Limb (tissue), 2 donors: ENCODE measurements around the gene MEMO1.
"Not testable (repeated sequence)": the region's sequence is repeated elsewhere in the genome, so short reads cannot be mapped to it uniquely, and the experiment has no call there.

Source experiments
- DNase-seq, 2 donors: peaks; one replicate each; pipeline ENCODE4 v3.0.0-alpha.2; 2016; ENCODE audit errors: extremely low spot score in 2 of 2

Gene MEMO1

DNA sequence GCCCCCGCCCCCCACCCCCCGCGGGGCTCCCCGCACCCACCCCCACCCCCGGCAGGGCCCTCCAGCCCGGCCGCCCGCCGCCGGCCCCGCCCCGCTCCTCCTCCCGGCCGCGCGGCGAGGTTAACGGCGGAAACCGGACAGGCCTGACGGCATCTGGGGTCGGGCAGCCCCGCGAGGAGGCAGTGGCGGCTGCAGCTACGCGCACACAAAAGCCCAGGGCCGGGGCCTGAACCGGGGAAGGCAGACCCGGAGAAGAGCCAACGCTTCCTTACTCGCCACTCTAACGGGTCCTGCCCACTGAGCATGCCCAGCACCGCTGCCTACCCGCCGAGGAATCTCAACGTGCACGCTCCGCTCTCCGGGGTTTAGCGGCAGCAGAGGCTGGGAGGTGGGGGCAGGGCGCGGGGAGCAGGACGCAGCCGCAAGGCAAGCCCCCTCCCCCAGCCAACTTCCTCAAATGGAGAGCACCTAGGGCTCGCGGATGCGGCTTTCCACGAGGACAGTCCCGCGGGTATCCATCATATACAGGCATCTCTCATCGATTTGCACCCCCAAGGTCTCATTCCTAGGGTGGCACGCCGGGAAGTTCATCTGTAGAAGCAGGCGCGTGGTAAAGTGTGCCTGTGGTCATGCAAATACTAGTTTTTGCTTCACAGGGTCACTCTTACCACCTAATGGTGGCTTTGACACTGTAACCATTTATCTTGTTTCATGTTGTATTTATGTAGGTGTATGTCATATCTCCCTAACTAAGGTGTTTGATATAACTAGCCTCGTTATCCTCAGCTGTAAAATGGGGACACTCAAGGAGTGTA lies at the start of gene MEMO1:
Gene MEMO1 (minus strand): TSS at position 339 of the 815 bp plus-strand sequence. CDS start 761 bp downstream, outside the sequence.
- peak; percentile 94 to 97 for DNase-seq

DNA sequence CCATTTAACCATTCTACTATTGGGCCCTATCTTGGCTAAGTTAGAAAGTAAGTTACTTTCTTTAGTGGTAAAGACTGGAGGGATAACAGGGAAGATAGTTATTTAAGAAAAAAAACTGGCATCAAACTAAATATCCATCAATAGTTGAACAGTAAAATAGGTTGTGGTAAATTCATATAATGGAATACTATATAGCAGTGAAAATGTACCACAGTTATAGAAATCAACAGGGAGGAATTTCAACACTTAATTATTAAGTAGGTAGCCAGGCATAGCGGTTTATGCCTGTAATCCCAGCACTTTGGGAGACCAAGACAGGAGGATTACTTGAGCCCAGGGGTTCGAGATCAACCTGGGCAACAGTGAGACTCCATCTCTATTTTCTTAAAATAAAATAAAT lies 49.5 kb upstream of the MEMO1 start:
- DNase-seq: no peak

- DNase-seq: no peak
These were observed 47.3 kb upstream of the MEMO1 start for GRCh38 chr2:32058130-32058529.

- DNase-seq: not testable (repeated sequence)
These were observed 43.8 kb upstream of the MEMO1 start for GRCh38 chr2:32054583-32054982.

DNA sequence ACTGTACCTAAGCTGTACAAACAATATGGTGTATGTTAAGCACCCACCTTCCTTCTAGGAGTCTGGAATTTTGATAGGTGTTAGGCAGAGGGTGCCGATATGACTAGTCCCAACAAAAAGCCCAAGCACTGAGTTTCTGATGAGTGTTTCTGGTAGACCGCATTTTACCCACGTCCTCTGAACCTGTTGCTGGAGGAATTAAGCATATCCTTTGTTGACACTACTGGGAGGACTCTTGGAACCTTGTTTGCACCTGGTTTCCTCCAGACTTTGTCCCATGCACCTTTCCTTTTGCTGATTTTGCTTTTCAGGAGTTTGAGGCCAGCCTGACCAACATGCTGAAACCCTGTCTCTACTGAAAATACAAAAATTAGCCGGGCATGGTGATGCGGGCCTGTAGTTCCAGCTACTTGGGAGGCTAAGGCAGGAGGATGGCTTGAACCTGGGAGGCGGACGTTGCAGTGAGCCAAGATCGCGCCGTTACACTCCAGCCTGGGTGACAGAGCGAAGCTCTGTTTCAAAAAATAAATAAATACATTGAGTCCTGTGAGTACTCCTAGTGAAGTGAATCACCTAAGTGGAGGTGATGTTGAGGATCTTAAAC lies 41.1 kb upstream of the MEMO1 start:
- DNase-seq: no peak

- DNase-seq: no peak
These were observed 32.8 kb upstream of the MEMO1 start for GRCh38 chr2:32043561-32043960.

GRCh38 chr2:32039447-32040219 lies 28.8 kb upstream of the MEMO1 start, which contains the start of gene DPY30:
Gene DPY30, minus strand, starts transcription at chr2:32039805. Its CDS starts 349 bp downstream, at chr2:32039456.
- peak; percentile 94 to 95 for DNase-seq

- not testable (repeated sequence) for DNase-seq
These were observed 23.5 kb upstream of the MEMO1 start for GRCh38 chr2:32034198-32034887.

DNA sequence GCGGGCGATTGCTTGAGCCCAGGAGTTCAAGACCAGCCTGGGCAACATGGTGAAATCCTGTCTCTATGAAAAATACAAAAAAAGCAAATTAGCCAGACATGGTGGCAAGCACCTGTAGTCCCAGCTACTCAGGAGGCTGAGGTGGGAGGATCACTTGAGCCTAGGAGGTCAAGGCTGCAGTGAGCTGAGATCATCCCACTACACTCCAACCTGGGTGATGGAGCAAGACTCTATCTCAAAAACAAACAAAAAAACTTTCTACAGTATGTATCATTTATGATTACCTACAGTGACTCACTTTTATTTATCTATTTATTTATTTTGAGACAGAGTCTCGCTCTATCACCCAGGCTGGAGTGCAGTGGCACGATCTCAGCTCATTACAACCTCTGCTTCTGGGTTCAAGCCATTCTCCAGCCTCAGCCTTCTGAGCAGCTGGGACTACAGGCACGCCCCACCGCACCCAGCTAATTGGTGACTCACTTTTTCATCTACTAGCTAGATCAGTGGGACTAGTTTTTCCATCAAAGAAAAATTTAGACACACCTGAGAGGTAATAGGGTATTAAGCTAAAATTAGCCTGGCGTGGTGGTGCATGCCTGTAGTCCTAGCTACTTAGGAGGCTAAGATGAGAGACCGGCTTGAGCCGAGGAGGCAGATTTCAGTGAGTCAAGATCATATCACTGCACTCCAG lies 8.1 kb upstream of the MEMO1 start:
- DNase-seq: not testable (repeated sequence)

DNA sequence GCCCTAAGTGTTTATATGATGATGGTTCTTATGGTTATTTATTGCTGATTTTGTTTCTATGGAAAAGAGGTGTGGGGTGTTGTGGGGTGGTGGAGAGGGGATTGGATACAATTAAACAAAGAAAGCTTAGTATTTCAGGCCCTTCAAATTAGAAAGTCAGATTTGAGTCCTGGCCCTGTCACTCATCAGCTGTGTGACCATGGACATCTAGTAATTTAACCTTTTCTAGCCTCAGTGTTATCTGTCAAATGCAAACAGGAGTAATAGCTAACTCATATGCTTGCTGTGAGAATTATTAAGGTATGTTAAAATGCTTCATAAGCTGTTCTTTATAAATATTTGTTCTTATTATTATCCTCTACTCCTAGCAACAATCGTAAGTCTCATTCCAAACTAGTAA lies 2.1 kb upstream of the MEMO1 start:
- DNase-seq: no peak

GRCh38 chr2:32011485-32011960 lies 715 bp upstream of the MEMO1 start:
- no peak for DNase-seq

DNA sequence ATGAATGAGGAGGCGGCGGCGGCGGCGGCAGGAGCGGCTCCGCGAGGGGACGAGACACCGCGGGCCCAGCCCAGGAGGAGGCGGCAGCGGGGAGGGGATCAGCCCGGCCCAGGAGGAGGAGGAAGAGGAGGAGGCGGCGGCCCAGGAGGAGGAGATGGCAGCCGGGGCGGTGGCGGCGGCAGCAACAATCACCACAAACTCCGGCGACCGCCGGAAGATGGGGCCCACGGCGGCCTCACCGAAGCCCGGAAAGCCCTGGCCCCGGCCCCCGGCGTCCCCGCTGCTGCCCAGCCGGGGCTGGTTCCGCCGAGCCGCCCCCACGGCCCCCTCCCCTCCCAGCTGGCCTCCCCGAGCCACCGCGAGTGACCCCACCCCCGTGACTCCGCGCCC lies 533 bp downstream of the MEMO1 start:
- DNase-seq: peak in 1 of 2 donors; percentile 34

- peak; percentile 22 to 70 for DNase-seq
These were observed 1.1 kb downstream of the MEMO1 start for GRCh38 chr2:32009516-32010256.

DNA sequence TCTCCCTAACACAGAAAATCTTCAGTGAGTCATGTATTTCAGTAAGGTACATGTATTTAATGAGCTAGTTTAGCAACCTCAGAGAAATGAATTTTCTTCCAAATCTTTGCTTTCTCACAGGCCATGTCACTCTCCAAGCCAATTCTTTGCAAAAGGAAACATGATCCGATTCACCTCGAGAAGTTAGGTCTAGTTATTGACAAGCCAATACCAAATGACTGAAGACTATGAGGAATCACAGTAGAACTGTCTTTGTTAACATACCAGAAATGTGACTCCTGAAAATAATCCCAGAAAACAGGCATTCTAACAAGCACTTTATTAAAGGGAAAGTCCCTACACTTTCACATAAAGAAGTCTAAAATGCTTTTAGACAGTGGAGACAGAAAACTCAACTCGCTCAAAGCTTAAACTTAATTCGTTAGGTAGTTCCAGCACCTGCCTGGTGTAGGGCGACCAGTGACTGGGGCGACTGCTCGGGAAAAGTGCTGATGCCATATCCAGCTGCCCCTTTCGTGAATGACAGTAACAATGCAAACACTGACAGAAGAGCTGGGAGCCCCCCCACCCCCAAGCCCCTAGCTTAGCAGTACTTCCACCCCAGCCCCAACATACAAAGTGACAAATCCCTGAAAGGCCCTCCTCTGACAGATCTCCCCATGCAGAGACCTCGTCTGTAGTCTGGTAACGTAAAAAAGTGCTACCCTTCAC lies 1.8 kb downstream of the MEMO1 start:
- no peak for DNase-seq

GRCh38 chr2:32007121-32007391 lies 3.8 kb downstream of the MEMO1 start:
- DNase-seq: no peak

GRCh38 chr2:32005371-32005976 lies 5.3 kb downstream of the MEMO1 start:
- no peak for DNase-seq

- no peak for DNase-seq
These were observed 7.0 kb downstream of the MEMO1 start for GRCh38 chr2:32003791-32004190.

GRCh38 chr2:32002406-32002805 lies 8.4 kb downstream of the MEMO1 start:
- no peak for DNase-seq

DNA sequence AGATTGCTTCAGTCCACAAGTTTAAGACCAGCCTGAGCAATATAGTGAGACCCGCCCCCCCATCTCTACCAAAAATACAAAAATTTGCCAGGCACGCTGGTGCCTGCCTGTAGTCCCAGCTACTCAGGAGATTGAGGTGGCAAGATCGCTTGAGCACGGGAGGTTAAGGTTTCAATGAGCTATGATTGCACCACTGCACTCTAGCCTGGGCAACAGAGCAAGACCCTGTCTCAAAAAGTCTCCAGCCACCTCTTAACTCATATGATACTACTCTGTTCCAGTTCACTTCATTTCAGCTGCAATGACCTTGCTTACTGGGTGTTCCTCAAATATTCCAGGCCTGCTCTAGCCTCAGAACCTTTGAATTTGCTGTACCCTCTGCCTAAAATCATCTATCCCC lies 11.4 kb downstream of the MEMO1 start:
- no peak for DNase-seq
